GM12873 (cell line): Measurements from ENCODE around the gene CISH.

Experiments used
- CTCF ChIP-seq: IDR thresholded peaks from 2 replicates; pipeline ENCODE4 v1.5.1; 2012; ENCODE audit warnings: low read depth, mild to moderate bottlenecking, moderate library complexity, low read length, control low read depth; ENCODE audit not compliant: insufficient read depth; ENCODE audit errors: missing control alignments

The CISH gene

GRCh38 chr3:50584391-50584790 lies 27.2 kb downstream of the CISH start:
- TF ChIP-seq CTCF, result no peak

GRCh38 chr3:50583897-50584296 lies 27.7 kb downstream of the CISH start:
- TF ChIP-seq CTCF, result no peak

- TF ChIP-seq CTCF, result no peak
Observed at GRCh38 chr3:50582083-50582482, 29.5 kb downstream of the CISH start.

GRCh38 chr3:50581459-50581842 lies 30.1 kb downstream of the CISH start:
- no peak for TF ChIP-seq CTCF

GRCh38 chr3:50580683-50581458 lies 30.7 kb downstream of the CISH start:
- TF ChIP-seq CTCF, result no peak

GRCh38 chr3:50577348-50577747 lies 34.2 kb downstream of the CISH start:
- TF ChIP-seq CTCF, result no peak

- TF ChIP-seq CTCF, result no peak
Observed at GRCh38 chr3:50575372-50575771, 36.2 kb downstream of the CISH start.
